Lung (tissue), 12 donors: ENCODE results near the gene DICER1. TPM values are rescaled to one million over a fixed set of nuclear protein-coding genes. Genes with fewer than 3 reads are reported as not detected.

Experiments
- ATAC-seq: fragments of 200-7000 bp; cut with Tn5 transposase; one replicate; pipeline ENCODE4 v1.9.1; 2020; ENCODE audit warnings: moderate number of reproducible peaks; ENCODE audit not compliant: insufficient read depth, low FRiP score
- DNase-seq, 3 donors: peaks; one replicate each; pipeline ENCODE4 v3.0.0-alpha.2; 2013 to 2017
- H3K27ac ChIP-seq, 2 donors: one replicate each; pipeline ENCODE4 v1.5.1; 2013; ENCODE audit warnings: mild to moderate bottlenecking in 2 of 2, moderate library complexity in 2 of 2, control low read depth in 1 of 2, inconsistent platforms in 1 of 2, low read depth in 1 of 2, low read length in 1 of 2
- H3K27me3 ChIP-seq, 3 donors: one replicate each; pipeline ENCODE4 v1.5.1; 2013; ENCODE audit warnings: low read length in 2 of 3; ENCODE audit not compliant: control insufficient read depth in 3 of 3, insufficient read depth in 3 of 3
- H3K36me3 ChIP-seq, 4 donors: one replicate each; pipeline ENCODE4 v1.5.1; 2013; ENCODE audit warnings: low read length in 4 of 4, mild to moderate bottlenecking in 1 of 4, moderate library complexity in 1 of 4; ENCODE audit not compliant: control insufficient read depth in 4 of 4, insufficient read depth in 4 of 4
- H3K4me1 ChIP-seq, 5 donors: one replicate each; pipeline ENCODE4 v1.5.1; 2013; ENCODE audit warnings: low read length in 5 of 5, mild to moderate bottlenecking in 2 of 5, moderate library complexity in 1 of 5; ENCODE audit not compliant: control insufficient read depth in 5 of 5, insufficient read depth in 5 of 5
- H3K4me3 ChIP-seq: one replicate; pipeline ENCODE4 v1.5.1; 2013; ENCODE audit warnings: mild to moderate bottlenecking, control low read depth, moderate library complexity
- H3K9ac ChIP-seq, 2 donors: one replicate each; pipeline ENCODE4 v1.5.1; 2013; ENCODE audit warnings: low read length in 2 of 2, control low read depth in 1 of 2; ENCODE audit not compliant: insufficient read depth in 1 of 2
- H3K9me3 ChIP-seq, 4 donors: one replicate each; pipeline ENCODE4 v1.5.1; 2013; ENCODE audit warnings: low read length in 3 of 4, mild to moderate bottlenecking in 1 of 4, moderate library complexity in 1 of 4; ENCODE audit not compliant: control insufficient read depth in 4 of 4, insufficient read depth in 3 of 4
- WGBS, 2 donors: extraction: QIAGEN DNeasy Blood & Tissue Kit; methylation state at CpG; one replicate each; pipeline ENCODE4 v1.1.7; 2013; 5-methylcytosine and 5-hydroxymethylcytosine counted together
- polyA plus RNA-seq, 2 donors: library from polyadenylated mRNA; stranded (reverse); fragments of 200-250 nt; gene quantifications; one replicate each; pipeline ENCODE4 v1.2.1, GENCODE V29; 2013
- total RNA-seq, 2 donors: library from RNA; depleted of rRNA in 1 of 2; stranded (reverse); fragments of >200 nt in 1 of 2; gene quantifications; one replicate each; pipeline ENCODE4 v1.2.1, GENCODE V29; 2014 to 2021
- TF ChIP-seq, protein P1 (sequence below): IDR thresholded peaks from 2 replicates; pipeline ENCODE4 v1.5.1; 2012; ENCODE audit warnings: mild to moderate bottlenecking; ENCODE audit errors: control extremely low read depth, extremely low read depth
- donor health status: control.
- donor health status: control.
- donor health status: Bipolar disorder and iron deficiency.
- donor health status: healthy.
- donor health status: DM: yes; HTN: yes; CAD: no.

The DICER1 gene
- total and polyA plus RNA-seq, 4 donors: 9.1 to 103 (median 44.1) TPM

DNA sequence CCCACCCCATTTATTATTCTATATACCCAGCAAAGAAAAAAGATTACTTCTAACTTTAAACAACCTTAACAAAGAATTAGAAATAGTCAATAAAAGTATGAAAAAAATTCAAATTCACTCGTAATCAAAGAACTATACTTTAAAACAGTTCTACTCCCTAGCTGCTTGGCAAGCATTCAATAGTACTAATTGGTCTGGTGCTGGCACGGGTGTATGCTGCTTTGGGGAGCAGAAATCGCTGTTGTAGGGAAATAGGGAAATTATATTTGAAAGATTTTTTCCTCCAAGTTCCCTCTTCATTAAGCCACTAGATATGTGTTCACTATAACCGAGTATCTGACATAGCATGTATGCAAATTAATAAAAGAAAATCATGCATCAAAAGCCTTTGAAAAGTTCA is 65.7 kb downstream of the DICER1 start:
- 70 to 81% methylated on average over 4 of the region's 4 CpGs for WGBS, 2 donors
- Histone ChIP-seq H3K4me3 (no peak overlapping the region), H3K9ac (no peak overlapping the region), H3K9me3 (no peaks in the 10 kb centered on the region), H3K27ac (no peak overlapping the region), H3K36me3 (peaks cover 20 to 64% (median 41%) of the 10 kb centered on the region in 4 donors), H3K4me1 (peaks cover 0 to 6% (median 0%) of the 10 kb centered on the region in 5 donors), H3K27me3 (no peaks in the 10 kb centered on the region)
- TF ChIP-seq, protein P1, sequence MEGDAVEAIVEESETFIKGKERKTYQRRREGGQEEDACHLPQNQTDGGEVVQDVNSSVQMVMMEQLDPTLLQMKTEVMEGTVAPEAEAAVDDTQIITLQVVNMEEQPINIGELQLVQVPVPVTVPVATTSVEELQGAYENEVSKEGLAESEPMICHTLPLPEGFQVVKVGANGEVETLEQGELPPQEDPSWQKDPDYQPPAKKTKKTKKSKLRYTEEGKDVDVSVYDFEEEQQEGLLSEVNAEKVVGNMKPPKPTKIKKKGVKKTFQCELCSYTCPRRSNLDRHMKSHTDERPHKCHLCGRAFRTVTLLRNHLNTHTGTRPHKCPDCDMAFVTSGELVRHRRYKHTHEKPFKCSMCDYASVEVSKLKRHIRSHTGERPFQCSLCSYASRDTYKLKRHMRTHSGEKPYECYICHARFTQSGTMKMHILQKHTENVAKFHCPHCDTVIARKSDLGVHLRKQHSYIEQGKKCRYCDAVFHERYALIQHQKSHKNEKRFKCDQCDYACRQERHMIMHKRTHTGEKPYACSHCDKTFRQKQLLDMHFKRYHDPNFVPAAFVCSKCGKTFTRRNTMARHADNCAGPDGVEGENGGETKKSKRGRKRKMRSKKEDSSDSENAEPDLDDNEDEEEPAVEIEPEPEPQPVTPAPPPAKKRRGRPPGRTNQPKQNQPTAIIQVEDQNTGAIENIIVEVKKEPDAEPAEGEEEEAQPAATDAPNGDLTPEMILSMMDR: no peak
- DNase-seq (peak in 2 of 3 donors; percentile 47 to 51), ATAC-seq (no peak)

DNA sequence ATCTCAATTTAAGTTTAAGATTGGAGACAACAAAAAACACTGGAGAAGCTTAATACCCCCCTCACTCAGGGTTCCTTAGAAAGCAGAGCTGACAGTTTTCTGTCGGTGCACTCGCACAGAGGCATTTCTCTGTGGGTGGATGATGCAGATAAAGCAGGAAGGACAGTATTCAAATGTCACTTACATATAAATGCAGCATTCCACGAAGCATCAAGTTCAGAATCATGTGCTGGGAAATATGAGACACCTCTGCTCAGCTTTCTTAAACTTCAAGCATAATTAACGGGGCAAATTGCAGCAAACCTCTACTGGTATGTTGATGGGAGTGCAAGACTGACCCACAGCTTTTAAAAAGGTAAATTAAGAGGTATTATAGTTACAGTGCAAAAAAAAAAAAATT is 68.7 kb downstream of the DICER1 start:
- Histone ChIP-seq H3K9ac (no peak overlapping the region), H3K36me3 (peaks cover 16 to 46% (median 36%) of the 10 kb centered on the region in 4 donors), H3K9me3 (no peaks in the 10 kb centered on the region), H3K4me3 (no peak overlapping the region), H3K4me1 (peaks cover 0 to 6% (median 0%) of the 10 kb centered on the region in 5 donors), H3K27ac (no peak overlapping the region), H3K27me3 (no peaks in the 10 kb centered on the region)
- TF ChIP-seq, protein P1: no peak
- whole genome bisulfite sequencing, 2 donors: 70 to 72% methylated on average over 4 of the region's 4 CpGs
- ATAC-seq (no peak), DNase-seq (no peak)

DNA sequence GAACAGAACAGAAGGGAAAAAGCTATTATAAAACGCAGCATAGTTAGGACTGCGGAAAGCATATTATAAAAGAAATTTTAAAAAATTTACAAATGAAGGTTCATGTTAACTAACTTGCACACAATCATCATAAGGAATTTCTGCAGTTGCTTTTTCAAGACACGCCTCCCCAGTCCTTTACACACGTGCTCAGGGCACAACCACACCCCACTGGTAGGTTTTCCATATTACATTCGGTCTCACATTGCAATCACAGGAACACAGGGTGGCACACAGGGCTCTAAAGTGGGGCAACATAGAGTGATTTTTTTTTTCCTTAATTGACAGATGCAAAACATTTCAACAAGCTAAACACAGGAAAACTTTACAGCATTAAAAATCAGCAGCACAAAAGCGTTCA is 69.7 kb downstream of the DICER1 start:
- no peak overlapping the region for H3K4me3 ChIP-seq
- H3K9ac ChIP-seq: no peak overlapping the region
- H3K36me3 ChIP-seq: peaks cover 12 to 40% (median 29%) of the 10 kb centered on the region in 4 donors

More for the DNA sequence above, 69.7 kb downstream of the DICER1 start:
- 89 to 92% methylated on average over 6 of the region's 6 CpGs for WGBS, 2 donors
- DNase-seq (no peak), ATAC-seq (no peak)
- Histone ChIP-seq H3K27me3 (no peaks in the 10 kb centered on the region), H3K4me1 (peaks cover 0 to 6% (median 0%) of the 10 kb centered on the region in 5 donors), H3K9me3 (no peaks in the 10 kb centered on the region), H3K27ac (no peak overlapping the region)
- TF ChIP-seq, protein P1: no peak
